ENCODE results near the gene SIGLEC8.

The SIGLEC8 gene

GRCh38 chr19:51402117-51402516, 56.1 kb downstream of the SIGLEC8 start:
- DNase-seq (ENCODE audit: low spot score) = no peak
